Embryonic facial prominence (tissue), 1 donor: ENCODE data around the gene GPER1.
"Not testable (repeated sequence)": the region's sequence is repeated elsewhere in the genome, so short reads cannot be mapped to it uniquely, and the experiment has no call there.

Source experiments
- DNase-seq: peaks from one replicate; pipeline ENCODE4 v3.0.0-alpha.2; 2016; ENCODE audit errors: extremely low spot score

The GPER1 gene

GRCh38 chr7:1103009-1103788 lies 15.3 kb downstream of the GPER1 start:
- DNase-seq: no peak

GRCh38 chr7:1103789-1104515 lies 16.0 kb downstream of the GPER1 start:
- no peak for DNase-seq

- no peak for DNase-seq
Observed at GRCh38 chr7:1104516-1105179, 16.7 kb downstream of the GPER1 start.

GRCh38 chr7:1105189-1105588 lies 17.3 kb downstream of the GPER1 start:
- no peak for DNase-seq

GRCh38 chr7:1106063-1106792 lies 18.3 kb downstream of the GPER1 start:
- no peak for DNase-seq

- no peak for DNase-seq
Observed at GRCh38 chr7:1106793-1107421, 19.0 kb downstream of the GPER1 start.

- no peak for DNase-seq
Observed at GRCh38 chr7:1108264-1108920, 20.5 kb downstream of the GPER1 start.

- DNase-seq: no peak
Observed at GRCh38 chr7:1109581-1110310, 21.8 kb downstream of the GPER1 start.

- no peak for DNase-seq
Observed at GRCh38 chr7:1110358-1110757, 22.4 kb downstream of the GPER1 start.

GRCh38 chr7:1111156-1111555 lies 23.2 kb downstream of the GPER1 start:
- no peak for DNase-seq

GRCh38 chr7:1112109-1112508 lies 24.2 kb downstream of the GPER1 start:
- DNase-seq: no peak

- no peak for DNase-seq
Observed at GRCh38 chr7:1112625-1113547, 25.0 kb downstream of the GPER1 start.

GRCh38 chr7:1113548-1113885 lies 25.6 kb downstream of the GPER1 start:
- no peak for DNase-seq

- DNase-seq: no peak
Observed at GRCh38 chr7:1114088-1114487, 26.2 kb downstream of the GPER1 start.

- no peak for DNase-seq
Observed at GRCh38 chr7:1114505-1114904, 26.6 kb downstream of the GPER1 start.

GRCh38 chr7:1115171-1116045 lies 27.5 kb downstream of the GPER1 start:
- not testable (repeated sequence) for DNase-seq

- DNase-seq: not testable (repeated sequence)
Observed at GRCh38 chr7:1116383-1117008, 28.6 kb downstream of the GPER1 start.
